HS-27A (cell line): ENCODE measurements around the gene PLCH1.
A peak's percentile ranks its signal among the peaks of the same experiment; 100 is the strongest.

Experiments used
- DNase-seq: peaks from one replicate; pipeline ENCODE4 v3.0.0-alpha.2; 2012; ENCODE audit warnings: low read depth, missing footprints

PLCH1 gene

DNA sequence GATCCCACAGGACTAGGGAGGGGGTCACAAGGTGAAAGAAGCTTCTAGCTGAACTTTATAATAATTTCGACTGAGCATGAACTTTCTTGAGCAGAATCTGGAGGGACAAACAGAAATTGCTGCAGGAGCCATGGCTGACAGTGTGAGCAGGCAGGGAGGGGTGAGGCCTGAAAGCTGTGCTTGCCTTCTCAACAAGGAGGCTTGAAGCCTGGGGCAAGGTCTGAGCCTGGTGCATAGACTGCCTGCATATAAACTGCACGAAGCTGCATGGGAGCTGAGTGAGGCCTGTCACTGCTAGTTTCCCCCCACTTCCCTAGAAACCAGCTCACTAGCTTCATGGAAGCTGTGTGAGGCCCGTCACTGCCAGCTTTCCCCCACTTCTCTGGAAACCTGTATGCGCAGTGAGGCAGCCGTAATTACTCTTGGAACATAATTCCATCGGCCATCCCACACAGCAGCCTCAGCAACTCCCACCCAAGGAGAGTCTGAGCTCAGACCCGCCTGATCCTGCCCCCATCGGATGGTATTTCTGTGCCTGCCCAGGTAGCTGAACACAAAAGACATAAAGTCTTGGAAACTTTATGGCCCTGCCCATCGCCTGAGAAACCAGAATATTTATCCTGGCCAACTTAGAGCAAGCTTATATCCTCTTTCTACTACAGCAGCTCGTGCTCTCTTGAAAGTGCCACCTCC lies 136.5 kb downstream of the PLCH1 start:
- DNase-seq: no peak

DNA sequence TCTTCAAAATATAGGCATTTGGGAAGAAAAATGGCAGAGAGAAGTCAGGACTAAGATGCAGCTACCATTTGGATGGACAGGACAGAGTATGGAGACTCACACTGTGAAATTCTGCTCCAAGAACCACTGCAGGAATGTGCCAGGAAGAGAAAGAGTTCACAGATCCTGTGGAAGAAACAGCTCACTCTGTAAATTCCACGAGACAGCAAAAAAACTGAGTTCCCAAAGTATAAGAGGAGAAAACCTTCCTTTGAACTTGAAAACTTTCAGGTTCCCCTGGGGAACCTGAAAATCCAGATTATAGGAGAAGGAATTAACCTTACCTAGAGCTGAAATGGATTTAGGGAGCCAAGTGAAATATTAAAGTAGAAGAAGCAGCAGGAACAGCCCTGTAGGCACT lies 137.1 kb downstream of the PLCH1 start:
- no peak for DNase-seq

DNA sequence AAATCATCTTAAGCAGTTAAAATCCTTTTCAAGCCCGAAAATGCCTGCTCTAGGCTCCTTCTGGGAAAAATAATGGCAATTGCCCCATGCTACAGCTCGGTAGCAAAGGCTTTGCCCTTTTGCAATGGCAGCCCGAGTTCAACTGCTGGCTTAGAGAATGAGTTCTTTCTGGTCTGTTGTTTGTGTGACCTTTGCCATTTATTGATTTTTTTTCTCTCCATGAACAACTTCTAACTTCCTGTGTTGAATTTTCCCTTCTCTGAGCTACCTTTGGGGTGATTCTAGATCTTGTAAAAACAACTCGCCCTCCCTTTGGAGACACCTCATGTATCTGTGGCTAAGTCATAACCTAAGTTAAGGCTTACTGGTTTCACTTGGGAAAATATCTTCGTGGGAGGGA lies 139.3 kb downstream of the PLCH1 start:
- DNase-seq: no peak

DNA sequence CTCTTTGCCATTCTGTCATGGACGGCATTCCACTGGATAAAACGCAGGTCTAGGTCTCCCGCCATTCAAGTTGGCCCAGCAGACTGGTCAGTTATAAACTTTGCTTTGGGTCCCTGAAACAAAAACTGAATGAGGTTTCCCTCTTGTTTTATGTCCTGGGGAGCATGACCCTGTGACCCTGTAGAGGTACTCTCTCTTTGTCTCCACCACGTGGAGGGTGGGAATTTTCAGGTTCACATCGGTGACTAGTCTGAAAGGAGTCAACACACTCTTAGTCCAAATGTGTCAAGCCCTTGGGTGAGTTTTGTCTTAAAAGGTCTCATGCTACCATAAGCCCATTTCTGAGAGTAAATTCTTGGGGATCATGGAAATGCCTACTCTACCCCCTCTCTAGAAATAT lies 139.9 kb downstream of the PLCH1 start:
- no peak for DNase-seq

DNA sequence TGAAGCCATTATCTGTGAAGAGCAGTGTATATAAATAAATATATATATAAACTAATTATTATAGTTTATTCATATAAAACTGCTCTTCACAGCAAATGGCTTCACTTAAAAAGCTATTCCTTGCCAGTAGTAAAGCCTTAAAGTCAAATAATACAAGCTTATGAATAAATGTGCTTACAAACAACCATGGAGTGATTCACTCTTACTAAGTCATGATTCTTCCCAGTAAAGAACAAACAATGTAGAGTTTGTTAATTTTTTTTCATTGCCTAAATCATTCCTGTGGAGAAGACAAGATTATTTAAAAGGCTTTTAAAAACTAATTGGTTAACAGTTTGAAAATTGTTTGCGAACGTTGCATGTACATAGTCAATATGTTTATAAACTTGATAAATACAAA lies 140.7 kb downstream of the PLCH1 start:
- no peak for DNase-seq

DNA sequence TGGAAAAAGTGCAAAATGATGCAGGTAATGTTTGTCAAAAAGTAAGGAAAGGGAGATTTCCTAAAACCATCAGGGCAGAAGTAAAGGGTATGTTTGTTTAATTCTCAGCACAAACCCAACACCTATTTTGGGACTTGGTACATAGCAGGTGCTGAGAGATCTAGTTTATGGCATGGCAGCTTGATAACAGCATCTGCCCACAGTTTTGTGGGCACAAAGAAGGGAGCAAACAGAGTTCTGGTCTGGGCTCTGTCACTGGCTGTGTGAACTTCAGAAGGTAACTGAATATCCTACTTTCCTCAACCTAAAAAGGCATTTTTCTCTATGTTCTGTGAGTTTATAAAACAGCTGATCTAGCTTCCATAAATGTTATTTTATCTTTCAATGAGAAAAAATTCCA lies 141.6 kb downstream of the PLCH1 start:
- no peak for DNase-seq

DNA sequence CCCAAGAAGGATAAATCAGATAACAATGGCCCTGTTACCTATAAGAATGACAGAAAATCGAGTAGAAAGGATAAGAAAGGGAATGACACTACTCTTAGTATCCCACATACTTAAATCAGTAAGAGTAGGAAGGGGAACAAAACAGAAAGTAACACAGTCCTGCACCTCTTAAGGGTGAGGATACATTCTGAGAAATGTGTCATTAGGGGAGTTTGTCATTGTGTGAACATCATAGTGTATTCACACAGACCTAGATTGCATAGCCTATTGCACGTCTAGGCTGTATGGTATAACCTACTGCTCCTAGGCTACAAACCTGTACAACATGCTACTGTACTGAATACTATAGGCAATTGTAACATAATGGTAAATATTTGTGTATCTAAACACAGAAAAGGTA lies 142.6 kb downstream of the PLCH1 start:
- no peak for DNase-seq

DNA sequence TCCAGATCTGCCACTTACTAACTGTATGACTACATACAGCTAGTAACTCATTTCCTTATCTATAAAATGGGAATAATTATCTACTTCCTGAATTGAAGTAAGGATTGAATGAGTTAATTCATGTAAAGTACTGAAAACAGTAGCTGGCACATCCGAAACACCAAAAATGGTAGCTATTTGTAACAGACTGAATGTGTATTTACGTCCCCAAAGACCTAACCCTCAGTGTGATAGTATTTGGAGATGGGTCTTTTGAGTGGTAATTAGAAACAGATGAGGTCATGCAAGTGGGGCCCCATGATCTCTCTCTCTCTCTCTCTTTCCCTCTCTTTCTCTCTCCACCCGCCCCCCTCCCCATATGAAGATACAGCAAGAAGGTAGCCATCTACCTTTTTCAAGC lies 146.2 kb downstream of the PLCH1 start:
- DNase-seq: no peak

DNA sequence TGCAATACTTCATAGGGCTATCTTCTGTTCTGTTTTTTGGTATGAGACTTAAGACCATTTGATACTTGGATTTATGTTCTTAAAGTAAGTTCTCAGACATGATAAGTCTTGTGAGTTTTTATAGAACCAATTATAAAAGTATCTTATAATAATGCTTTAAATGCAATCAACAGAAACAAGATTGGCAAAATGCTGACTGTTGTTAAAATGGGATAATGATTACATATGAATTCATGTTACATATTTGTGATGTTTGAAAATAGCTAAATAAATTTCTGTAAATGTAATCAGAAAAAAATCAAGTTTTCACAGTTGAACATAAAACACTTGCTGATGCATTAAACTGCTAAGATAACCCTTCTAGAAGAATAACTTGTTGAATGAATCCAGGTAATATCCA lies 148.3 kb downstream of the PLCH1 start:
- DNase-seq: no peak

DNA sequence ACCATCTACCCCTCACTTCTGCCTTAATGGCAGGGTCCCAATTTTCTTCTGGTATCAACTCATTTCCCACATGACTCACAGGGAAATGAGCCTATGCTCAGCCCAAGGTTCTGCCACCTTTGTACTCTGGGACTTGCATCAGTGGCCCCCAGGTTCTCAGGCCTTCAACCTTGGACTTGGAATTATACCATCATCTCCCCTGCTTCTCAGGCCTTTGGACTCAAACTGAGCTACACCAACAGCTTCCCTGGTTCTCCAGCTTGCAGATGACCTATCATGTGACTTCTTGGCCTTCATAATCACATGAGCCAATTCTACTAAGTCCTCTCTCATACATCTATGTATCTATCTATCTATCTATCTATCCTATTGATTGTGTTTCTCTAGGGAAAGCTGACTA lies 149.5 kb downstream of the PLCH1 start:
- no peak for DNase-seq

DNA sequence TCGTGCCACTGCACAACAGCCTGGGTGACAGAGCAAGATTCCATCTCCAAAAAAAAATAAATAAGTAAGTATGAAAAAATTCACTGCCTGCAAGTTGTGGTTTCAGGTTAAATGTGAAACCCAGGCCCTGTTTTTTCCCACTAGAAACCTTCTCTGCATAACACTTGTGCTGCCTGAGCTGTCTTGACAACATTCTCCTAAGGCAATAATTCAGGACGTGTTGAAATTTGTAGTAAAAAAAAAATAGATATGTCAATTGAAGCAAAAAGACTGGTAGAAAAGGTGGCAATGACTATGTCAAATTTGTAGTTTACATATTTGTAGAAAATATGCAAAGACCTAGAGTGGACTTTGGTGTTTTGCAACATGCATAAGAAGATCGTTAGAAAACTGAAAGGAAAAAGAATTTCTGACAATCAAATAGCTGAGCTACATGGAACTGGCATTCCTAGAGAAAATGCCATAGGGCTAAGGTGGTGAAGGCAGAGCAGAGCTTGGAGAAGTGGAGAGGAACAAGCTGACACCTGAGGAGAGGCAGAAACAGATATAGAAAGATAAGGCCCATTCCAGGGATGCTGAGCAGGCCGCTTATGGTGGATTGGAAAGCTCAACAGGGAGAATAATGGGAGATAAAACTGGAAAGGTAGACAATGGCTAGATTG lies 150.2 kb downstream of the PLCH1 start:
- no peak for DNase-seq

DNA sequence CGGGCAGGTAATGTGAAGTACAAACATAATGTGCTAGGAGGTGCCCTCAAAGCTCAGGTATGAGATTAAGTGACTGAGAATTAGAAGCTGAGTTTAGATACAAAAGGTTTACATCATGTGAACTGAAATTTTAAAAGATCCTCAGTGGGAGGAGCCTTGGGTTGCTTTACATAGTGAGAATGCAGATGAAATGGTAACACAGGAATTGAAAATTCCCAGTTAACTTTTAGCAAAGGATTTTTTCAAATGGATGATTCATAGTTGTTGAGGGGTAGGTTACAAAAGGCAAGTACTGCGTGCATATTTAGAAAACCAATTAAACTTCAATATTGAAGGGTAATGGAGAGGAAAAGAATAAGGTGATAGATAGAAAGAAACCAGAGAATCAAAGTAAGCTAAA lies 157.3 kb downstream of the PLCH1 start:
- DNase-seq: no peak

DNA sequence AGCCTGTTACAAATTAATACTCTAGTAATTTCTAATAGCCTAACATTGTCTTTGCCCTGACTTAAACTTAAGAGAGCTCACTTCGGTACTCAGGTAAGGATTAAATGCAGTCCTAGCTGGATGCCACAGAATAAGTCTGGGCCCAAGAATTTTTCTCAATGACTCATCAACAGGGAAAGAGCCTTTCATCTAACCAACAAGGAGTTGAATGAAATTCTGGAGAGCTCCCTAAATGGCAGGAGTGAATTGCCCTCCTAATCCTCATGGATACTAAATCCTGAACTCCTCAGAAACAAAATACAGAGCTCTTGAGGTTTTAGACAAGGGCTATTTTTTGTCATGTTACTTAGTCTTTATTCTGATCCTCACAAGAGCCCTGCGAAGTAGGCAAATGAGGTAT lies 159.5 kb downstream of the PLCH1 start:
- DNase-seq: peak; percentile 7

DNA sequence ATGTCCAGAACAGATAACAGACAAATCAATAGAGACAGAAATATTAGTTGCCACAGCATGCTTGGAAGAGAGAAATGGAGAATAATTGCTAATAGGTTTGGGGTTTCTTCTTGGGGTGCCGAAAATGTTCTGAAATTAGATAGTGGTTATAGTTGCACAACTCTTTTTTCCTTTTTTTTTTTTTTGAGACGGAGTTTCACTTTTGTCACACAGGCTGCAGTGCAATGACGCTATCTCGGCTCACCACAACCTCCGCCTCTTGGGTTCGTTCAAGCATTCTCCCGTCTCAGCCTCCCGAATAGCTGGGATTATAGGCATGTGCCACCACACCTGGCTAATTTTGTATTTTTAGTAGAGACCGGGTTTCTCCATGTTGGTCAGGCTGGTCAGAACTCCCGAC lies 163.3 kb downstream of the PLCH1 start:
- no peak for DNase-seq

DNA sequence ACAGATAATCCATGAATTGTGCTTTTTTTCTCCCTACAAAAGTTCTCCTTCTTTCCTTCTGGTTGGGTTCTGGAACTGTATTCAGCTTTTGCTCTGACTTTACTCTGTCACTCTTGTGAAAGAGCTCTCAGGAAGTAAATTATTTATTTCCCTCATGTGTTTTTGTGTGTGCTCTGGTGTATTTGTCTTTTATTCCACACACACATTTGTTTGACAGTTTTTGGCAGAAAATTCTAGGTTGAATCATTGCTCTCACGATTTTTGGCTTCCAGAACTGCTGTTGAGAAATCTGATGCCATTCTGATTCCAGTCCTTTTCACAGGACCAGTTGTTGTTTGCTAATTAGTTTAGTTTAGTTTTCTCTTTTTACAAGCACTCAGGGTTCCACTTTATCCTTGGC lies 172.8 kb downstream of the PLCH1 start:
- no peak for DNase-seq

DNA sequence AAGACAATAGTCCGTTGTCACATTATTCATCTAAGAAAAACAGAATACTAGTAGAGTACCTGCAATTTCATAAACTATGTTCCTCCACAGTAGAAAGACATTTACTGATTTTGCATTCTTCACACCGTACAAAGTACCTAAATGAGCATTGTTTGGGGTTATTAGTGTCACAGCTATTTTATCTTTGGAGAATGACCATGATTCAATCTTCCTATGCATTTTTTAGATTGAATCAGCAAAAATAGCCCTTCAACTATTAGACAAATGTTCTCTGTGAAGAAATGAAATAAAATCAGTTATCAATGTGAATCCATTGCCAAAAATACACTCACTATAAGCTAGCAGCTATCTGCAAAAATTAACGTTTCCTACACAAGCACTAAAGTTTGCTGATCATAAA lies 176.6 kb downstream of the PLCH1 start:
- no peak for DNase-seq

DNA sequence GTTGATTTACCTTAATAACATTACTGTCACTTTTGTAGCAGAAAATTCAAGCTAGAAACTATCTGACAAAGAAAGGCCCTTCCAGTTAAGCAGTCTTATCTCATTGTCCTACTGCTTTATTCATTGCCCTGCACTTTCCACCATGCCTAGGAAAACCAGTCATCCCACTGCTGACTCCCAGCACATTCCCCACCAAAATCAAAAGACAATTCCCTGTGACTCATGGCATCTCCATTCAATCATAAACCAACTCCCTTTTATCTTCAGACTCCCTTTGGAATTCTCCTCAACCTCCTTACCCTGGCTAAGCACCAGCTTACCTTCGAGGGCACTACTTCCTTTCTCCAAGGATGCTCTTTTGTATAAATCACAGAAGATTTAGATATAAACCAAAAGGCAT lies 184.3 kb downstream of the PLCH1 start:
- DNase-seq: peak; percentile 19

DNA sequence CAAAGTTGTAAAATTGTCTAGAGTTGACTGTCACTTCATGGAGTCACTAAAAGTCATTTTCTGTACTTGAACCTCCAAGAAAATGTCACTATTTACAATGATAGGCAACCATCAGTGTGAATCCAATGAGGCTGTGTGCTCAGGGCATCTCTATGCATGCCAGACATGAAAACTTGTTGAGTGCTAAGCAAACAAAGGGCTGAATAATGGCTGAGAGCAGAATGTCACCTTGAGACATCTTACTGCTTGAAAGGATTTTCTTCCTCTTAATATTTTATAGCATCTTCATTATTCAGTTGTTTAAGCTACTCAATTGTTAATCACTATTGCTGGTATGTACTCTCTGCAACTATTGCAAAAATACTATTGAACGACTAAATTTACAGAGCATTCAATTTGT lies 184.7 kb downstream of the PLCH1 start:
- no peak for DNase-seq

DNA sequence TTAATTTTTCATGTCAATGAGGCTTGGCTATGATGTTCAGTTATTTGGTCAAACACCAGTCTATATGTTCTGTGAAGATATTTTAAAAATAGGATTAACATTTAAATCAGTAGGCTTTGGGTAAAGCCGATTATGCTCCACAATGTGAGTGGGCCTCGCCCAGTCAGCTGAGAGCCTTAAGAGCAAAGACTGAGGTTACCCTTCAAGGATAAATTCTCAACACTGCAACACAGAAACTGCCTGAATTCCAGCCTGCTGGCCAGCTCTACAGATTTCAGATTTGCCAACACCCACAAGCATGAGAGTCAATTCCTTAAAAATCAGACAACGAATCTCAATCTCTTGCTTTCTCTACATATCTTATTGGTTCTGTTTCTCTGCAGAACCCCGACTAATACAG lies 188.3 kb downstream of the PLCH1 start:
- DNase-seq: no peak

DNA sequence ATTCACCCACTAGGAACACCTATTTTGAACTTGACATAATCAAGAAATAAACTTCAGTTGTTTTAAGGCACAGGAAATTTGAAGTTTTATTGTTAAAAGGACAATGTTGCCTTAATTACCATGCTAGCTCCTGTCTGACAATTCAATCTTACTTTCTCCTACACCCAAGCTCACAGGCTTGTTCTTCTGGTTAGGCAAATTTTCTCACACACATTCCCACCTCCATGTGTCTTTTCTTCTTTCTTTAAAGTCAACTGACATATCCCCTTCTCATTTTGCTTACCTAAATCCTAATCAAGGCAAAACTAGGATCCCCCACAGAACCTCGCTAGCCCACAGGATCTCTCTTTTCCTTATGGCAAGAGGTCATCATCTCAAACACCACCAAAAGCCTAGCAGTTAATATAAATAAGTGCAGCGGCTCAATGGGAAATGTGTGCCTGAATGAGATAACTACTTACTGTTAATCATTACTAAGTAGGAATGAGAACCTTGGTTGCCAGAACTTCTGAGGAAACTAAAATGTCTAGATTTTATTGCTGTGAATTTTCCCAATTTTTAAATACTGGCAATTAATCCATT lies 189.3 kb downstream of the PLCH1 start:
- DNase-seq: no peak

DNA sequence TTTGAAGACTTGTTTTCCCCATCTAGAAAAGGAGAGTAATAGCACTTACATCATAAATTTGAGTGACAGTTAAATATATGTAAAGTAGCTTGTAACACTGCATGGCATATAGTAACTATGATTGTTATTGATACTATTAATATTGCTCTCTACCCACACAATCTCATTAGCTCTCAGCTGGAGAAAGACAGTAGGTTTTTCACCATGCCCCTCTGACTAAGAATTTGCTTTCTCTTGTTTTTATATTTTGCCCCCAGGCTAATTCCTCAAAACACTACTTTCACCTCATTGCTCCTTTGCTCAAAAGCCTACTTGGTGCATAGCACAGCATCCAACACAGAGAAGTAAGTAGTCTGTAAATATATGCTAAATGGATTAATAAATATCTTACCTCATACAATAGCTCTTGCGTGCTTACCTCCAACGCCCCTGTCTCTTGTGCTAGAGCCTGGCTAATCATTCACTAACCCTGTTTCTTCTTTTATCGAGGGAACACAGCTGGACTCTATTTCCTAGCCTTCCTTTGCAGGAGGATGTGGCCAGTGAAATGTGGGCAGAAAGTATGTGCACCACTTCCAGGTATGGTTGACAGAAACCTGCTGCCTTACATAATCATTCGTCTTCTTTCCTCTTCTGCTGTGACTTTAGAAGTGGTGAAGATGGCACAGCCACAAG lies 190.0 kb downstream of the PLCH1 start:
- no peak for DNase-seq

DNA sequence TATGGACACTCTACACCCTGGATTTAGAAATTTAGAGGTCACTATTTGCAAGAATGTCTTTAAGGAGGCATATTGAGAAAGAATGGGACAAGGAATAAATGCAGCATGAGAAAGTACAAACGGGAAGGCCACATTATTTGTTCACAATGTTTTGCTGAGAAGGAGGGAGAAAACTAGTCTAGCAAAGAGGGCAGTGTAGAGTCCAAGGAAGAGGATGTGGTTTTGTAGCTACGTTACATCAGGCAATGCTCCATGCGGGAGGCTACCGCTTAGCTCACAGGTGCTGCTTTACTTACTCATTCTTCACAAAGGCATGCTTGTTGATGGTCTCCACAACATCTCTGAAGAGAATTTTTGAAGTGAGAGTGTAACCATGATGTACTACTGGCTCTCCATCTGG lies 191.1 kb downstream of the PLCH1 start:
- DNase-seq: no peak

DNA sequence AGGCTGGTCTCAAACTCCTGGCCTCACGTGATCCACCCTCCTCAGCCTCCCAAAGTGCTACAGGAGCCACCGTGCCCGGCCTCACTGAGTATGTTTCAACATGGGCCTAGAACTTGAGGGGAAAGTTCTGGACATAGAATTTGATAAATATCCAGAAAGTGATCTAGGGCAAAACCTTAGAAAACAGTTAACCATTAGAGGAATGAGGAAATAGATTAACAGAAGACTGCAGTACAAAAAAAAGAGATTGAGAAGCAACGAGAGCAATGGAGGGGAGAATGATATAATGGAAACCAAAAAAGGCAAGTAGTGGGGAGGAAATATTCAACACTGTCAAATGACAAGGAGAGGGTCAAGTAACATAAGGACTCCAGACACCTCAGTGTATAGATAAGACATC lies 191.5 kb downstream of the PLCH1 start:
- DNase-seq: no peak
